DOHH2 (cell line): ENCODE data around the gene HLCS.

Source experiments
- H3F3A ChIP-seq: fragments of 200-600 bp; sonication (generic), shearing (Covaris generic); 2 replicates; pipeline ENCODE4 v1.6.0; 2016; ENCODE audit warnings: antibody characterized with exemption, mild to moderate bottlenecking; ENCODE audit not compliant: control insufficient read depth, insufficient read depth
- H3K27ac ChIP-seq: fragments of 200-600 bp; sonication (generic); 2 replicates; pipeline ENCODE4 v1.5.1; 2014; ENCODE audit warnings: low read depth, mild to moderate bottlenecking, low read length, moderate library complexity
- H3K27me3 ChIP-seq: fragments of 200-600 bp; sonication (generic); 2 replicates; pipeline ENCODE4 v1.6.1; 2014; ENCODE audit warnings: mild to moderate bottlenecking, low read length, mixed read lengths; ENCODE audit not compliant: control insufficient read depth
- H3K36me3 ChIP-seq: fragments of 200-600 bp; sonication (generic); 2 replicates; pipeline ENCODE4 v1.6.1; 2014; ENCODE audit warnings: mild to moderate bottlenecking, low read length, moderate library complexity, mixed read lengths; ENCODE audit not compliant: control insufficient read depth
- H3K4me1 ChIP-seq: fragments of 200-600 bp; sonication (generic); 2 replicates; pipeline ENCODE4 v1.6.1; 2014; ENCODE audit warnings: mild to moderate bottlenecking, low read length, mixed read lengths; ENCODE audit not compliant: control insufficient read depth
- H3K4me2 ChIP-seq: fragments of 200-600 bp; sonication (generic); 2 replicates; pipeline ENCODE4 v1.6.0; 2014; ENCODE audit warnings: mild to moderate bottlenecking, low read length, moderate library complexity
- H3K4me3 ChIP-seq: fragments of 200-600 bp; sonication (generic); 2 replicates; pipeline ENCODE4 v1.5.1; 2014; ENCODE audit warnings: mild to moderate bottlenecking, low read length, mixed read lengths
- H3K79me2 ChIP-seq: fragments of 200-600 bp; sonication (generic); 2 replicates; pipeline ENCODE4 v1.6.1; 2014; ENCODE audit warnings: mild to moderate bottlenecking, low read length, mixed read lengths; ENCODE audit not compliant: control insufficient read depth
- H3K9me2 ChIP-seq: fragments of 200-600 bp; sonication (generic); replicated peaks from 2 replicates; pipeline ENCODE4 v1.6.1; 2014; ENCODE audit warnings: mild to moderate bottlenecking, low read length, mixed read lengths; ENCODE audit not compliant: control insufficient read depth
- H3K9me3 ChIP-seq: fragments of 200-600 bp; sonication (generic); 2 replicates; pipeline ENCODE4 v1.6.1; 2014; ENCODE audit warnings: antibody characterized with exemption, low read length, mixed read lengths; ENCODE audit not compliant: control insufficient read depth, insufficient read depth
- H4K20me1 ChIP-seq: fragments of 200-600 bp; sonication (generic); 2 replicates; pipeline ENCODE4 v1.6.0; 2014; ENCODE audit warnings: low read depth, mild to moderate bottlenecking, antibody characterized with exemption, low read length, moderate library complexity; ENCODE audit not compliant: control insufficient read depth, insufficient read depth
- CTCF ChIP-seq: fragments of 200-600 bp; sonication (generic); IDR thresholded peaks from one replicate; pipeline ENCODE4 v1.5.1; 2014; ENCODE audit warnings: antibody characterized with exemption, mild to moderate bottlenecking, low read depth, low read length; ENCODE audit not compliant: poor library complexity, severe bottlenecking
- EZH2phosphoT487 ChIP-seq: fragments of 200-600 bp; sonication (generic); IDR thresholded peaks from 2 replicates; pipeline ENCODE4 v1.6.1; 2017; ENCODE audit warnings: borderline replicate concordance, mild to moderate bottlenecking, antibody characterized with exemption, low read length, moderate library complexity, mixed read lengths

Gene HLCS

GRCh38 chr21:36792505-36792967 lies 173.9 kb downstream of the HLCS start:
- no peaks in the 10 kb centered on the region for H4K20me1 ChIP-seq
- H3K4me2 ChIP-seq, result no peak overlapping the region
- H3K4me3 ChIP-seq, result no peak overlapping the region
- no peaks in the 10 kb centered on the region for H3K4me1 ChIP-seq
- no peaks in the 10 kb centered on the region for H3F3A ChIP-seq
- H3K27ac ChIP-seq, result no peak overlapping the region
- no peaks in the 10 kb centered on the region for H3K36me3 ChIP-seq
- H3K9me2 ChIP-seq, result no peaks in the 10 kb centered on the region
- no peaks in the 10 kb centered on the region for H3K27me3 ChIP-seq
- peaks cover 10% of the 10 kb centered on the region; the same call in 1 of the 2 replicates for H3K9me3 ChIP-seq
- TF ChIP-seq CTCF (no peak), EZH2phosphoT487 (no peak)
- no peaks in the 10 kb centered on the region for H3K79me2 ChIP-seq

- peaks cover 10% of the 10 kb centered on the region; the same call in 1 of the 2 replicates for H3K9me3 ChIP-seq
- no peaks in the 10 kb centered on the region for H3F3A ChIP-seq
- TF ChIP-seq CTCF (no peak), EZH2phosphoT487 (no peak)
Observed at GRCh38 chr21:36791695-36792470, 174.6 kb downstream of the HLCS start.

DNA sequence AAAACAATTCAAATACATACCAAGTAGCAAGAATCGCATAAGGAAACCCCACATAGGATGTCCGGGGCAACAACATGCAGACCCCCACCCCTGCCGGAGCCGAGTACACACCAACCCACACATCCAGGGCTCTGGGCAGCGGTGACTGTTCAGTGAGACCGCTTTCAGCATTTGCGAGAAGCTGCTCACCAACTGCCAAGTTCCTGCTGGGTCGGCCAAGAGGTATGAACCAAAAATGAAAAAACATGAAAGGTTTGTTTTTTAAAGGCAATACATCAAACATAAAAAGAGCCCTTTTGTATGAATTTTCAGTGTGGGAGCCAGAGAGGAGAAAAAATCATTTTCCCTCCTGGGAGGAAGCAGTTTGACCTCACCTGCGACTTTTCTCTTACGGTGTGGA lies 175.3 kb downstream of the HLCS start:
- TF ChIP-seq EZH2phosphoT487 (no peak), CTCF (no peak)
- Histone ChIP-seq H3K4me3 (no peak overlapping the region), H3K27me3 (no peaks in the 10 kb centered on the region), H3K27ac (no peak overlapping the region), H3K36me3 (no peaks in the 10 kb centered on the region), H3K4me2 (no peak overlapping the region), H3K9me3 (peaks cover 7% of the 10 kb centered on the region; the same call in 1 of the 2 replicates), H3K79me2 (no peaks in the 10 kb centered on the region), H3K9me2 (no peaks in the 10 kb centered on the region), H3K4me1 (no peaks in the 10 kb centered on the region), H4K20me1 (no peaks in the 10 kb centered on the region), H3F3A (no peaks in the 10 kb centered on the region)

More at GRCh38 chr21:36791695-36792470, 174.6 kb downstream of the HLCS start:
- H3K27me3 ChIP-seq, result no peaks in the 10 kb centered on the region
- no peaks in the 10 kb centered on the region for H3K79me2 ChIP-seq
- H3K4me2 ChIP-seq, result no peak overlapping the region
- no peaks in the 10 kb centered on the region for H4K20me1 ChIP-seq
- H3K36me3 ChIP-seq, result no peaks in the 10 kb centered on the region
- H3K4me1 ChIP-seq, result no peaks in the 10 kb centered on the region
- H3K4me3 ChIP-seq, result no peak overlapping the region
- H3K27ac ChIP-seq, result no peak overlapping the region
- H3K9me2 ChIP-seq, result no peaks in the 10 kb centered on the region
